Gastrocnemius medialis (tissue), 4 donors: ENCODE measurements around the gene YPEL1. TPM values are rescaled to one million over a fixed set of nuclear protein-coding genes. Genes with fewer than 3 reads are reported as not detected.
"Not testable (repeated sequence)": the region's sequence is repeated elsewhere in the genome, so short reads cannot be mapped to it uniquely, and the experiment has no call there.

Source experiments
- ATAC-seq, 2 donors: fragments of 150-250 bp; one replicate each; pipeline ENCODE4 v1.9.1; 2016
- DNase-seq, 2 donors: peaks; one replicate each; pipeline ENCODE4 v3.0.0-alpha.2; 2019
- H3K27ac ChIP-seq, 4 donors: fragments of 200-600 bp; sonication (generic); 1 replicate in 1 of 4; 2 replicates in 3 of 4; pipeline ENCODE4 v1.5.1; 2016 to 2018; ENCODE audit warnings: mild to moderate bottlenecking in 2 of 4, moderate library complexity in 1 of 4
- H3K27me3 ChIP-seq, 3 donors: fragments of 200-600 bp; sonication (generic) in 2 of 3; 1 replicate in 1 of 3; 2 replicates in 2 of 3; pipeline versions ENCODE4 v1.5.1 to v1.6.0; 2016 to 2019; ENCODE audit warnings: mild to moderate bottlenecking in 1 of 3, moderate library complexity in 1 of 3
- H3K36me3 ChIP-seq, 2 donors: fragments of 200-600 bp; sonication (generic) in 1 of 2; one replicate each; pipeline ENCODE4 v1.5.1; 2017 to 2018
- H3K4me1 ChIP-seq, 2 donors: fragments of 200-600 bp; sonication (generic) in 1 of 2; one replicate each; pipeline ENCODE4 v1.5.1; 2016 to 2017; ENCODE audit warnings: mild to moderate bottlenecking in 2 of 2
- H3K4me3 ChIP-seq, 4 donors: fragments of 200-600 bp; sonication (generic) in 3 of 4; 1 replicate in 1 of 4; 2 replicates in 3 of 4; pipeline ENCODE4 v1.5.1; 2016 to 2019; ENCODE audit warnings: mild to moderate bottlenecking in 2 of 4
- H3K9me3 ChIP-seq, 3 donors: fragments of 200-600 bp; sonication (generic) in 2 of 3; 1 replicate in 1 of 3; 2 replicates in 2 of 3; pipeline ENCODE4 v1.5.1; 2016 to 2019
- POLR2A ChIP-seq, 2 donors: fragments of 450-650 bp; IDR thresholded peaks; one replicate each; pipeline ENCODE4 v1.6.1; 2017; ENCODE audit warnings: antibody characterized with exemption in 2 of 2, mild to moderate bottlenecking in 2 of 2, moderate library complexity in 2 of 2
- in situ Hi-C, 4 donors: fragments of 200-750 bp; cut with MboI; loops; one replicate each; pipeline versions ENCODE4 v1.15.0 to v1.8.0; 2017; ENCODE audit warnings: low sequenced_read_pairs in 4 of 4
- intact Hi-C: fragments of 100-400 bp; cut with DNase I; formaldehyde crosslinking; loops from one replicate; pipeline ENCODE4 v1.15.1; 2023; ENCODE audit warnings: low total_unique reads
- total RNA-seq, 4 donors: library from RNA; depleted of rRNA; stranded (reverse); fragments of >200 nt; gene quantifications; one replicate each; pipeline versions ENCODE4 v1.1.0 to v1.2.3, GENCODE V29; 2016
- TF ChIP-seq, protein P1 (sequence below), 5 experiments: fragments of 450-650 bp in 3 of 5; fragments of 200-600 bp in 2 of 5; sonication (generic) in 2 of 5; IDR thresholded peaks in 4 of 5; conservative IDR thresholded peaks in 1 of 5; 1 replicate in 4 of 5; 2 replicates in 1 of 5; pipeline ENCODE4 v1.5.1; 2016 to 2019; ENCODE audit warnings: antibody characterized with exemption in 5 of 5, mild to moderate bottlenecking in 3 of 5, moderate library complexity in 3 of 5

Gene YPEL1
- total RNA-seq, 4 donors from 2014 or later, result 23.6 to 42.1 (median 36.4) TPM

DNA sequence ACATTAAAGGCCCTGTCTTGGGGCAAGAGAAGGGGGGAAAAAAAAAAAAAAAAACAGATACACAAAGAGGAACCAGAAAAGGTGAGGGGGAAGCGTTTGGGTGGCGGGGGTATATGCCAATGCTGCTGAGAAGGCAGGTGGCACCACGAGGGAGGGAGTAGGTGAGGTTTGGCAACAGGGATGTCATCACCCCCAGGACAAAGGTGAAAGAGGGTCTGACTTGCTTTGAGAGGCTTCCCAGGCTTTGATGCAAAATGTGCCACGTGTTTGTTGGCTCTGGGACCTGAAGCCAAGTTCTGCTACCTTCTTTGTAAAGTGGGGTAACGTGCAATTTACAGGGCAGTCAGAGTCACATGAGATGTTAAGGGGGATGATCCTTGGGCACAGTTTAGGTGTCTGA is 4.1 kb downstream of the YPEL1 start:
- TF ChIP-seq POLR2A (IDR thresholded peaks at IDR 0.05), result no peak
- TF ChIP-seq, protein P1, sequence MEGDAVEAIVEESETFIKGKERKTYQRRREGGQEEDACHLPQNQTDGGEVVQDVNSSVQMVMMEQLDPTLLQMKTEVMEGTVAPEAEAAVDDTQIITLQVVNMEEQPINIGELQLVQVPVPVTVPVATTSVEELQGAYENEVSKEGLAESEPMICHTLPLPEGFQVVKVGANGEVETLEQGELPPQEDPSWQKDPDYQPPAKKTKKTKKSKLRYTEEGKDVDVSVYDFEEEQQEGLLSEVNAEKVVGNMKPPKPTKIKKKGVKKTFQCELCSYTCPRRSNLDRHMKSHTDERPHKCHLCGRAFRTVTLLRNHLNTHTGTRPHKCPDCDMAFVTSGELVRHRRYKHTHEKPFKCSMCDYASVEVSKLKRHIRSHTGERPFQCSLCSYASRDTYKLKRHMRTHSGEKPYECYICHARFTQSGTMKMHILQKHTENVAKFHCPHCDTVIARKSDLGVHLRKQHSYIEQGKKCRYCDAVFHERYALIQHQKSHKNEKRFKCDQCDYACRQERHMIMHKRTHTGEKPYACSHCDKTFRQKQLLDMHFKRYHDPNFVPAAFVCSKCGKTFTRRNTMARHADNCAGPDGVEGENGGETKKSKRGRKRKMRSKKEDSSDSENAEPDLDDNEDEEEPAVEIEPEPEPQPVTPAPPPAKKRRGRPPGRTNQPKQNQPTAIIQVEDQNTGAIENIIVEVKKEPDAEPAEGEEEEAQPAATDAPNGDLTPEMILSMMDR (IDR thresholded peaks at IDR 0.05 in 4 of 5, conservative IDR thresholded peaks at IDR 0.05 in 1 of 5), result no peak
- DNase-seq, result no peak
- Histone ChIP-seq H3K27me3 (no peaks in the 10 kb centered on the region), H3K36me3 (no peaks in the 10 kb centered on the region), H3K9me3 (no peaks in the 10 kb centered on the region), H3K4me3 (no peak overlapping the region), H3K4me1 (peaks cover 9 to 16% of the 10 kb centered on the region in 2 donors), H3K27ac (no peak overlapping the region)
- no peak for ATAC-seq
- intact Hi-C loops (no loop called here), in situ Hi-C loops (loop anchor here in 1 of 4 donors (25.0 kb wide), 1 partner anchor 106 kb away; no protein-coding TSS in a partner anchor)

DNA sequence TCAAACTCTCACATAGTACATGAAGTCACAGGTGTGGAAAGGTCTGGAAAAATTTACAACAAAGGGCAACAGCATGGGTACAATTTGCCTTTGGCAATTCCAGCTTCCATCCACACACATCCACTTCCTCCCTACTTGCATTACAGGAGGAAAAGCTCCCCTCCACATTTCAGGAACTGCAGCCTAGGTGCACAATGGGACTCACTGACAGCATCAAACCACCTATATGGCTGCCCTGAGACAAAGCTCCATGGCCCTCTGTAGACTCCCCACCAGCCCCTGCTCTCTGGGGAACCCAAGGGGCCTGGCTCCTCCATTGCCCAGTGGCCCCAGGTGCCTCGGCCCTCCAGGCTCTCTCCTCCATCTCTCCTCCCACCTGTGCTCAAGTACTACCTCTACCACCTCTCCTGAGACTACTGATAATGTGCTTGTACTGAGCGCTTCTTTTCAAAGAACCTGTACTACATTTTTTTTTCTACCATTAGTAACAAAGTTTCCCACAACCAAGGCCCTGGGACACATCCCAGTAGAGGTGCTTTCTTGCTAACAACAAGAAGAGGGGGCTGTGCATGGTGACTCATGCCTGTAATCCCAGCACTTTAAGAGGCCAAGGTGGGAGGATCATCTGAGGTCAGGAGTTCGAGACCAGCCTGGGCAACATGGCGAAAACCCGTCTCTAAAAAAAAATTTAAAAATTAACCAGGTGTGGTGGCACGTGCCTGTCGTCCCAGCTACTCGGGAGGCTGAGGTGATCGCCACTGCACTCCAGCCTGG is 4.9 kb downstream of the YPEL1 start:
- in situ Hi-C loops, result loop anchor here in 1 of 4 donors (25.0 kb wide), 1 partner anchor 107 kb away; no protein-coding TSS in a partner anchor

DNA sequence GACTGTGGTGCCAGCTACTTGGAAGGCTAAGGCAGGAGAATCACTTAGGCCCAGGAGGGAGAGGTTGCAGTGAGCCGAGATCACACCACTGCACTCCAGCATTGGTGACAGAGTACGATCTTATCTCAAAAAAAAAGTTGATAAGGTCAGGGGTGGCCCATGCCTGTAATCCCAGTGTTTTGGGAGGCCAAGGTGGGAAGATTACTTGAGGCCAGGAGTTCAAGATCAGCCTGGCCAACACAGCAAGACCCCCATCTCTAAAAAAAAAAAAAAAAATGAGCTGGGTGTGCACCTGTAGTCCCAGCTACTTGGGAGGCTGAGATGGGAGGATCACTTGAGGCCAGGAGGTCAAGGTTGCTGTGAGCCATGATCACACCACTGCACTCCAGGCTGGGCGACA is 6.4 kb downstream of the YPEL1 start:
- ATAC-seq, H3K27ac ChIP-seq, H3K4me3 ChIP-seq, DNase-seq, H3K36me3 ChIP-seq, H3K4me1 ChIP-seq, intact Hi-C loops, H3K27me3 ChIP-seq, H3K9me3 ChIP-seq: not testable (repeated sequence)
- in situ Hi-C loops, result loop anchor here in 1 of 4 donors (25.0 kb wide), 1 partner anchor 108 kb away; no protein-coding TSS in a partner anchor

More for the DNA sequence above, 4.9 kb downstream of the YPEL1 start:
- Histone ChIP-seq H3K27ac (no peak overlapping the region), H3K36me3 (no peaks in the 10 kb centered on the region), H3K9me3 (no peaks in the 10 kb centered on the region), H3K27me3 (no peaks in the 10 kb centered on the region), H3K4me1 (peaks cover 9 to 12% of the 10 kb centered on the region in 2 donors), H3K4me3 (no peak overlapping the region)
- intact Hi-C loops, result no loop called here
- TF ChIP-seq, protein P1 (IDR thresholded peaks at IDR 0.05 in 4 of 5, conservative IDR thresholded peaks at IDR 0.05 in 1 of 5), result no peak
- TF ChIP-seq POLR2A (IDR thresholded peaks at IDR 0.05), result no peak
- ATAC-seq, result no peak
- DNase-seq, result no peak

DNA sequence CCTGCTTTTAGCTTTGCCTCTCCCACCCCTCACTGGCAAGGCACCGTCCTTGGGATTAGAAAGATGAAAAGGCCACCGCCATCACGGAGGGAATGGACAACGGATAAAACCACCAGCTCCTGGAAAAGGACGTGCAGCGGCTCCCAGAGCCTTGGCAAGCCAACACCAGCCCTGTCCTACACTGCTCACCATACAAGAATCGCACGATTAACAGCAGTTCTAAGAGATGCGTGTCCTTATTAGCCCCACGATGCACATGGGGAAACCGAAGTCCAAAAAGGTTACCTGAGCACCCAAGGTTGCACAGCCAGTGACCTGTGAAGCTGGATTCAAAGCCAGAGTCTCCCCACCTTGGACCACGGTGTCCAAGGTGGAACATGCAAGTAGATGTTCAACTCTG is 7.3 kb downstream of the YPEL1 start:
- in situ Hi-C loops, result loop anchor here in 1 of 4 donors (25.0 kb wide), 1 partner anchor 109 kb away; no protein-coding TSS in a partner anchor
- no peak for DNase-seq
- H3K4me3 ChIP-seq, result no peak overlapping the region
- H3K27ac ChIP-seq, result no peak overlapping the region
- no peak for ATAC-seq
- no peaks in the 10 kb centered on the region for H3K4me1 ChIP-seq
- intact Hi-C loops, result no loop called here
- H3K9me3 ChIP-seq, result no peaks in the 10 kb centered on the region
- H3K36me3 ChIP-seq, result no peaks in the 10 kb centered on the region
- H3K27me3 ChIP-seq, result no peaks in the 10 kb centered on the region
- TF ChIP-seq, protein P1 (IDR thresholded peaks at IDR 0.05 in 4 of 5, conservative IDR thresholded peaks at IDR 0.05 in 1 of 5), result no peak
- no peak for TF ChIP-seq POLR2A (IDR thresholded peaks at IDR 0.05)

DNA sequence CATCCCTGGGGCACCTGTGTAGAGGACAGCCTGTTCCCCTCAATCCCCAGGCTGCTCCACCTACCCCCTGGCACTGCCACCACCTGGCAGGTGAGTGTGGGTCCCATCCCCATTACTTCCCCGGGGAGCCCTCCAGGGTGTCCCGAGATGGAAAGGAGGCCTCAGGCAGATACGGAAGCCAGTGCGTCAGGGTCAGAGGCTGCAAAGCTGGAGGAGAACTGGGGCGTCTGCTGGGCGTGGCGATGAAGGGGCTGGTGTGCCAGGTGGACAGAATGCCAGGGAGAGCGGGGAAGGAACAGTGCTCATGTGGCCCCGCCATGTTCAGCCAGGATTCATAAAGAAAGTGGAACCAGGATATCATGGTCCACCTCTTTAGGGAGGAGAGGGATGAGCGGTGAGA is 7.8 kb downstream of the YPEL1 start:
- Histone ChIP-seq H3K36me3 (no peaks in the 10 kb centered on the region), H3K9me3 (no peaks in the 10 kb centered on the region), H3K27ac (no peak overlapping the region), H3K27me3 (no peaks in the 10 kb centered on the region), H3K4me3 (no peak overlapping the region), H3K4me1 (no peaks in the 10 kb centered on the region)
- intact Hi-C loops, result no loop called here
- TF ChIP-seq, protein P1 (IDR thresholded peaks at IDR 0.05 in 4 of 5, conservative IDR thresholded peaks at IDR 0.05 in 1 of 5), result no peak
- TF ChIP-seq POLR2A (IDR thresholded peaks at IDR 0.05), result no peak
- DNase-seq, result no peak
- ATAC-seq, result no peak
- in situ Hi-C loops, result loop anchor here in 1 of 4 donors (25.0 kb wide), 1 partner anchor 110 kb away; no protein-coding TSS in a partner anchor
